GM19023 (cell line): Measurements from ENCODE around the gene RPRD1A.
"Not testable (repeated sequence)": the region's sequence is repeated elsewhere in the genome, so short reads cannot be mapped to it uniquely, and the experiment has no call there.

Experiments used
- ATAC-seq: cut with Tn5 transposase; IDR thresholded peaks from one replicate; pipeline ENCODE4 v1.9.1; 2021; ENCODE audit warnings: mild to moderate bottlenecking, moderate library complexity; ENCODE audit not compliant: unreplicated experiment

Gene RPRD1A

GRCh38 chr18:35972197-35973000, 95.0 kb downstream of the RPRD1A start, which contains the start of gene RMP24:
TSS of gene RMP24 (plus strand) at chr18:35972679.
- ATAC-seq = peak; percentile 94

DNA sequence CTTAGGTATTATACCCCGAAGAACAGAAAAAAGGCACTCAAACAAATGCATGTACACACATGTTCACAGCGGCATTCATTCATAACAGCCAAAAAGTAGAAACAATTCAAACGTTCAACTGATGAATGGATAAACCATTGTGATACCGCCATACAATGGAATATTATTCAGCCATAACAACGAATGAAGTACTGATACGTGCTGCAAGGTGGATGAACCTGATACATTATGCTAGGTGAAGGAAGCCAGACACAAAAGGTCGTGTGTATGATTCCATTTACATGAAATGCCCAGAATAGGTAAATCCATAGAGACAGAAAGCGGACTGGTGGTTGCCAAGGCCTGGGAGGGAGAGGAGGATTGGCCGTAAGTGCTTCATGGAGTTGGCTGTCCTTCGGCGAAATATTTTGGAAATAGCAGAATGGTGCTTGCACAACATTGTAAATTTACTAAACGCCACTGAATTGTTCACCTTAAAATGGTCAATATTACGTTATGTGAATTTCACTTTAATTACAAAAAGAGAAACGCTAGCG, 95.6 kb downstream of the RPRD1A start:
- ATAC-seq = peak; percentile 16

- ATAC-seq = no peak
Measured at GRCh38 chr18:35969676-35970075, 97.7 kb downstream of the RPRD1A start.

DNA sequence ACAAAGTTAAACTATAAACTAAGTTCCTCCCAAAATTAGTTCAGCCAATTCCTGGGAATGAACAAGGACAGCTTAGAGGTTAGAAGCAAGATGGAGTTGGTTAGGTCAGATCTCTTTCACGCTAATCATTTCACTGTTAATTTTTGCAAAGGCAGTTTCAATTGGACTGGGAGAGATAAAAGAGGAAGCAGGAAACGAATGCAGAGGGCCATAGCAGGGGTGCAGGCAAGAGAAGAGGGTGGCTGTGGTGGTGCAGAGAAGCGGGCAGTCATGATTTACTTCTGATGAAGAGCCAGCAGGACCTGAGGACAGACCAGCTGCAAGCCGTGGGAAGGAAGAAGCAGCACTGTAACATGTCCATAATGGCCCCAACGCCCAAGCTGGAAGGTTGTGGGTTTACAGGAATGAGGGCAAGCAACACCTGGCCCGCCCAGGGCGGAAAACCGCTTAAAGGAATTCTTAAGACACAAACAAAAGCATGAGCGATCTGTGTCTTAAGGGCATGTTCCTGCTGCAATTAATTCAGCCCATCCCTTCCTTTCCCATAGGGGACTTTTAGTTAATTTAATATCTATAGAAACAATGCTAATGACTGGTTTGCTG, 99.0 kb downstream of the RPRD1A start:
- ATAC-seq = no peak

GRCh38 chr18:35967866-35968265, 99.5 kb downstream of the RPRD1A start:
- ATAC-seq = not testable (repeated sequence)

GRCh38 chr18:35964319-35964718, 103.0 kb downstream of the RPRD1A start:
- no peak for ATAC-seq

DNA sequence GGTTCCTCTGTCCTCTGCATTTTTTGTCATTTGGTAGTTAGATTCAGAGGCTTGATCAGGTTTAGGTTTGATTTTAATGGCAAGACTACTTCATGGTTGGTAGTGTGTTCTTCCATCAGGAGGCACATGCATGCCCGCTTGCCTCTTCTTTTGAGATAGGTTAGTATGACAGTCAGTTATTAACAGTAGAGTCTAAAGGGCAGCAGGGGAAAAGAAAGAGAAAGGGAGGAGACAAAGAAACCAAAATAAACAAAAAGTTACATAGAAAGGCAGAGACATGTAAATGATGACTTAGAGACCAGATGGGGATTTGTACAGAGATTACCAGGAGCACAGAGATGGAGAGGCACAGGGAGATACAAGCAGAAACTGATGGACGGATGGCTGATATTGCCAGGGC, 105.0 kb downstream of the RPRD1A start:
- no peak for ATAC-seq

- ATAC-seq = no peak
Measured at GRCh38 chr18:35956226-35956625, 111.1 kb downstream of the RPRD1A start.

- ATAC-seq = no peak
Measured at GRCh38 chr18:35953688-35954087, 113.7 kb downstream of the RPRD1A start.

DNA sequence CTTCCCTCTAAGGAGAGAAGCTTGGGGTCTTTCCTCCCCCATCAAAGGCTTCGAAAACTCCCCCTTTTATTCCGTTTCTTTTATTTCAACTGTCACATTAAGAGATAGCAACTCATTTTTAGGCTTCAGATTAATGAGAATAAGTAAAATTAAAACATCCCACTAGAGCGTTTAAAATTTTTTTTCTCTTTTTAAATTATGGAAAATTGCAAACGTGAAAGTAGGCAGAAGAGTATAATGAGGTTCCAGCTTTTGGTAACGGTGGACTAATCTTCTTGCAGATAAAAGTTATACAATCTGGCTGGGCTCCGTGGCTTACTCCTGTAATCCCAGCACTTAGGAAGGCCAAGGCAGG, 116.8 kb downstream of the RPRD1A start:
- no peak for ATAC-seq

- peak; percentile 76 for ATAC-seq
Measured at GRCh38 chr18:35949903-35950627, 117.3 kb downstream of the RPRD1A start.

GRCh38 chr18:35949090-35949489, 118.3 kb downstream of the RPRD1A start:
- no peak for ATAC-seq

DNA sequence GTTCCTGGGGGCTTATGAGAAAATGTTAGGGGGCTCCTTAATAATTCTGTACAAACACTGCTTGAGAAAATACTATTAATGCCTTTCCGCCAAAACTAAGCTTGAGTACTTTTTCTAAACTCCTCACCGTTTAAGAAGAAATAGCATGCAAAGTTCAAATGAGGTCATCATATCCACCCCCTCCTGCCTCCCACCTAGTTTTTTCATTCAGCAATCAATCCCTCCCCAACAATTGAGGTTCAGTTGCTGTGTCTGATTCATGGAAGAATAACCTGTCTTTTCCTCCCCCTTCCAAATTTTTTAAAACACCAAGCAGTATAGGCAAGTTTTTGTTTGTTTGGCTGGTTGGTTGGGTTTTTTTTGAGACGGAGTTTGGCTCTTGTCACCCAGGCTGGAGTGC, 119.3 kb downstream of the RPRD1A start:
- no peak for ATAC-seq

- ATAC-seq = no peak
Measured at GRCh38 chr18:35942661-35943060, 124.7 kb downstream of the RPRD1A start.

DNA sequence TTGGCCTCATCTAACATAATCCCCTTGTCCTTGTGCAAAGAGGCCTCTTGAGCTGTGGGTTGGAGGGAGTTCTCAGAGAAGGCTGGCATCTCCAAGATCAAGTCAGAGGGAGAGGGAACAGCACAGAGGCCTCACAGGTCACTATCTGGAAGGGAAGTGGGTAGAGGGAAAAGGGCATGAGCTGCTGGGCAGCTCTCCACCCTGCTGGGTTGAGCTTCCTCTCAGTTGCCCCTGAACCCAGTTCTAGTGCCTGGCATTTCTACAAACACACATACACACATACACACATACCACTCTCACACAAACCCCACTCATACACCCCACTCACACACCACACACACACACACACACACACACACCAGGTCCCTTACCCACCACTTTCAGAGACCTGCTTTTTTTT, 125.2 kb downstream of the RPRD1A start:
- ATAC-seq = no peak

- ATAC-seq = no peak
Measured at GRCh38 chr18:35941299-35941698, 126.1 kb downstream of the RPRD1A start.
